Tibial nerve (tissue), 4 donors: Measurements from ENCODE around the gene CLTCL1. TPM values are rescaled to one million over a fixed set of nuclear protein-coding genes. Genes with fewer than 3 reads are reported as not detected.

ENCODE experiments used
- DNase-seq, 2 donors: peaks; one replicate each; pipeline ENCODE4 v3.0.0-alpha.2; 2019; ENCODE audit warnings: low spot score in 2 of 2
- H3K27ac ChIP-seq, 4 donors: fragments of 200-600 bp; sonication (generic) in 3 of 4; one replicate each; pipeline ENCODE4 v1.5.1; 2017 to 2019; ENCODE audit warnings: mild to moderate bottlenecking in 1 of 4
- H3K27me3 ChIP-seq, 2 donors: fragments of 200-600 bp; sonication (generic) in 1 of 2; one replicate each; pipeline versions ENCODE4 v1.5.1 to v1.6.0; 2017 to 2019
- H3K36me3 ChIP-seq, 3 donors: fragments of 200-600 bp; sonication (generic); one replicate each; pipeline ENCODE4 v1.5.1; 2018 to 2019
- H3K4me1 ChIP-seq, 4 donors: fragments of 200-600 bp; sonication (generic) in 3 of 4; one replicate each; pipeline ENCODE4 v1.5.1; 2017 to 2019
- H3K4me3 ChIP-seq, 4 donors: fragments of 200-600 bp; sonication (generic) in 3 of 4; one replicate each; pipeline ENCODE4 v1.5.1; 2017 to 2019; ENCODE audit warnings: mild to moderate bottlenecking in 1 of 4, moderate library complexity in 1 of 4
- H3K9me3 ChIP-seq, 4 donors: fragments of 200-600 bp; sonication (generic) in 3 of 4; one replicate each; pipeline ENCODE4 v1.5.1; 2017 to 2019
- CTCF ChIP-seq, 5 experiments: fragments of 200-600 bp in 3 of 5; fragments of 450-650 bp in 2 of 5; sonication (generic) in 3 of 5; IDR thresholded peaks; one replicate each; pipeline ENCODE4 v1.5.1; 2016 to 2019; ENCODE audit warnings: antibody characterized with exemption in 5 of 5, mild to moderate bottlenecking in 3 of 5, moderate library complexity in 2 of 5
- EP300 ChIP-seq, 2 donors: sonication (generic); formaldehyde crosslinking; IDR thresholded peaks; one replicate each; pipeline ENCODE4 v1.6.1; 2017; ENCODE audit warnings: antibody characterized with exemption in 2 of 2, mild to moderate bottlenecking in 1 of 2
- POLR2A ChIP-seq, 2 donors: fragments of 450-650 bp; IDR thresholded peaks; one replicate each; pipeline ENCODE4 v1.6.1; 2017; ENCODE audit warnings: antibody characterized with exemption in 2 of 2, mild to moderate bottlenecking in 2 of 2, moderate library complexity in 2 of 2
- WGBS, 2 donors: methylation state at CpG; one replicate each; pipeline ENCODE4 v1.1.5; 2018; 5-methylcytosine and 5-hydroxymethylcytosine counted together
- total RNA-seq, 4 donors: library from RNA; depleted of rRNA; stranded (reverse); fragments of >200 nt; gene quantifications; one replicate each; pipeline ENCODE4 v1.1.0, GENCODE V29; 2016

Gene CLTCL1
- total RNA-seq, 4 donors from 2014 or later: 22.6 to 35.9 (median 26.8) TPM

DNA sequence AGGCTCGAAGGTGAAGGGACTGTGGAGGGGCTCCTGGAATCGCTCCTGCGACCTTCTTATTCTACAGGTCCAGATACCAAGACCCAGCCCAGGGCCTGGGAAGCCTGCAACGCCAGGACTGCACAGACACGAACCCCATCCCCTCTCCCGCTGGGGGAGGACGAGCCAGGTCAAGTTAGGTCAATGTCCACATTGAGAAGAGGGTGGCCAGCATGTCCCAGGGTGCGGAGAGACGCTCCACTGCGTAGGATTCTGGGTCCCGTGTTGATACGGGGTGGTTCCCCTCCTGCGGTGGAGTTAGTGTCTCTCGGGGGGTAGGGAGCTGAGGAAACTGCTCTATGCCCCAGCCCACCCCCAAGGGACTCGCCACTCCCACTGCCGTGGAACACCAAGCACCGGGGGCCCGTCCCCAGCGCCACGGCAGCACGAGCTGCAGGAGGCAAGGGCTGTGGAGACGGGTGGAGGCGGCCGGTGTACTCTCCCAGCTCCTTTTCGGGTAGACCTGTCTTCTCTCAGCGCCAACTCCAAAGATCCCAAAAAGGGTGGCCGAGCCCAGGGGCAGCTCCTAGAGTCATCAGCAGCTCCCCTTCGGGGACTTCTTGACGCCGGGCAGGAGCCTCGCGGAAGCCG is 143.0 kb downstream of the CLTCL1 start:
- H3K27me3 ChIP-seq: peaks cover 0 to 49% of the 10 kb centered on the region in 2 donors
- H3K4me1 ChIP-seq: peaks cover 0 to 23% (median 8%) of the 10 kb centered on the region in 4 donors
- H3K36me3 ChIP-seq: no peaks in the 10 kb centered on the region
- 37 to 44% methylated on average over 22 to 31 of the region's 33 CpGs for WGBS, 2 donors
- no peak overlapping the region for H3K27ac ChIP-seq
- no peak for DNase-seq
- TF ChIP-seq CTCF (IDR thresholded peaks at IDR 0.05) (no peak), POLR2A (IDR thresholded peaks at IDR 0.05) (no peak), EP300 (IDR thresholded peaks at IDR 0.05) (no peak)
- H3K4me3 ChIP-seq: no peak overlapping the region
- H3K9me3 ChIP-seq: peaks cover 0 to 5% (median 0%) of the 10 kb centered on the region in 4 donors

- Histone ChIP-seq H3K4me1 (peaks cover 0 to 29% (median 12%) of the 10 kb centered on the region in 4 donors), H3K36me3 (peaks cover 0 to 5% (median 0%) of the 10 kb centered on the region in 3 donors), H3K27ac (no peak overlapping the region), H3K27me3 (peaks cover 0 to 39% of the 10 kb centered on the region in 2 donors), H3K4me3 (no peak overlapping the region), H3K9me3 (peaks cover 0 to 5% (median 0%) of the 10 kb centered on the region in 4 donors)
- TF ChIP-seq EP300 (IDR thresholded peaks at IDR 0.05): no peak
- TF ChIP-seq CTCF (IDR thresholded peaks at IDR 0.05): no peak
- TF ChIP-seq POLR2A (IDR thresholded peaks at IDR 0.05): no peak
- WGBS, 2 donors: 26 to 29% methylated on average over 9 of the region's 9 CpGs
- DNase-seq: no peak
Measured at GRCh38 chr22:19147195-19147780, 144.2 kb downstream of the CLTCL1 start.

DNA sequence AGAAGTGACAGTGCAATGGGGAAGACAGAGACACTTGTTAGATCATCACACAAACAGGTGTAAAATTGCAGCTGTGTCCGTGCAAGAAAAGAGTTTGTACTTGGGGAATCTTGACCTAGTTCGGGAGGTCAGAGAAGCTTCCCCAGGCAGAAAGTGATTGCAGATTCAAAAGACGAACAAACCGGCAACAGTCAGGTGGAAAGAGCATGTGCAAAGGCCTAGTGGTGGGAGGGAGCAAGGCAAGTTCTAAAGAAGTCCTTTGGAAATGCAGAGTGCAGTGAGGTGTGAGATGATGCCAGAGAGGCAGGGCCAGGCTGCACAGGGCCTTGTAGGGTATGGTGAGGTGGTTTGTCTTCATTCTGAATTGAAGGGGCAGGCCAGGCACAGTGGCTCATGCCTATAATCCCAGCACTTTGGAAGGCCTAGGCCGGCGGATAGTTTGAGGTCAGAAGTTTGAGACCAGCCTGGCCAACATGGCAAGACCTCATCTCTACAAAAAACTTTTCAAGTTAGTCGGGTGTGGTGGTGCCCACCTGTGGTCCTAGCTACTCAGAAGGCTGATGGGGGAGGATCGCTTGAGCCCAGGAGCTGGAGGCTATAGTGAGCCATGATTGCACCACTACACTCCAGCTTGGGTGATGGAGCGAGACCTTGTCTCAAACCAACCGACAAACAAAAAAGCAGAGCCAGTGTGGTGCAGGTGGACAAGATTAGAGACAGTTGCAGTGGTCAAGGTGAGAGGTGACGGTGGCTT is 145.1 kb downstream of the CLTCL1 start:
- H3K36me3 ChIP-seq: peaks cover 0 to 14% (median 0%) of the 10 kb centered on the region in 3 donors
- H3K4me1 ChIP-seq: peaks cover 0 to 29% (median 12%) of the 10 kb centered on the region in 4 donors
- H3K27ac ChIP-seq: no peak overlapping the region
- H3K27me3 ChIP-seq: peaks cover 0 to 30% of the 10 kb centered on the region in 2 donors
- no peak overlapping the region for H3K4me3 ChIP-seq
- DNase-seq: no peak
- TF ChIP-seq EP300 (IDR thresholded peaks at IDR 0.05) (no peak), CTCF (IDR thresholded peaks at IDR 0.05) (no peak), POLR2A (IDR thresholded peaks at IDR 0.05) (no peak)
- peaks cover 0 to under 1% (median 0%) of the 10 kb centered on the region in 4 donors for H3K9me3 ChIP-seq
- 80% methylated on average over 11 of the region's 11 CpGs for WGBS, 2 donors

DNA sequence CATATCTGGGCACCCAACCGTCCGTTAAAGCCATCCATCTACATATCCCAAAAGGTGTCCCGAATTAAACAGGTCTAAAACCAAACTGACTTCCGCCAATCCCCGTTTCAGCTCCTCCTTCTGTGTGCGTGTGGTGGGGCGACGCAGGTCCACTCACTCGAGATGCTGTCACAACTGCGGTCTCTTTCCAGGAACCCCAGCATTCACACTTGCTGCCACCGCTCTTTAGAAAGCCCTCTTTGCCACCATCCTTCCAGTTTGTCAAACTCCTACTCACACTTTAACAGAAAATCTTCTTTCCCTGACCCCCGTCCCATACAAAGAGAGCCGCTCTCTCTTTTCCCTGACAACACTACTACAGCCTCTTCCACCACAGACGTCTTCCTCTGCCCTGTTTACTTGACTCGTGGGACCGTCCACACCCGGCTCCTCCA is 147.5 kb downstream of the CLTCL1 start:
- 2 to 3% methylated on average over 17 of the region's 17 CpGs for WGBS, 2 donors
- no peak for TF ChIP-seq CTCF (IDR thresholded peaks at IDR 0.05)
- TF ChIP-seq EP300 (IDR thresholded peaks at IDR 0.05): no peak
- TF ChIP-seq POLR2A (IDR thresholded peaks at IDR 0.05): no peak
- no peak for DNase-seq

More for the DNA sequence above, 147.5 kb downstream of the CLTCL1 start:
- Histone ChIP-seq H3K27me3 (peaks cover 0 to 13% of the 10 kb centered on the region in 2 donors), H3K27ac (peak overlapping the region; percentile 37 to 92 (median 84)), H3K4me1 (peaks cover 0 to 14% (median 9%) of the 10 kb centered on the region in 4 donors), H3K9me3 (no peaks in the 10 kb centered on the region), H3K36me3 (peaks cover 4 to 38% (median 17%) of the 10 kb centered on the region in 3 donors), H3K4me3 (peak overlapping the region; percentile 45 to 71 (median 66))
